Left ventricle myocardium inferior (tissue), 1 donor: Measurements from ENCODE around the gene ACAD9. TPM values are rescaled to one million over a fixed set of nuclear protein-coding genes. Genes with fewer than 3 reads are reported as not detected.
A peak's percentile ranks its signal among the peaks of the same experiment; 100 is the strongest.
"Not testable (repeated sequence)": the region's sequence is repeated elsewhere in the genome, so short reads cannot be mapped to it uniquely, and the experiment has no call there.

Source experiments
- DNase-seq: peaks from one replicate; pipeline ENCODE4 v3.0.0-alpha.2; 2020
- H3K27ac ChIP-seq: fragments of 200-600 bp; replicated peaks from 2 replicates; pipeline ENCODE4 v1.8.0; 2021
- H3K27me3 ChIP-seq: fragments of 200-600 bp; 2 replicates; pipeline ENCODE4 v1.8.0; 2021; ENCODE audit warnings: low read depth
- H3K36me3 ChIP-seq: fragments of 200-600 bp; 2 replicates; pipeline ENCODE4 v1.8.0; 2021
- H3K4me1 ChIP-seq: fragments of 200-600 bp; 2 replicates; pipeline ENCODE4 v1.8.0; 2021
- H3K4me3 ChIP-seq: fragments of 200-600 bp; 2 replicates; pipeline ENCODE4 v1.8.0; 2021; ENCODE audit warnings: mild to moderate bottlenecking, moderate library complexity
- H3K9me3 ChIP-seq: fragments of 200-600 bp; replicated peaks from 2 replicates; pipeline ENCODE4 v1.8.0; 2021
- intact Hi-C: fragments of 100-400 bp; cut with micrococcal nuclease; formaldehyde crosslinking; loops from one replicate; pipeline ENCODE4 v1.11.0; 2022
- total RNA-seq: library from RNA; stranded (reverse); fragmentation: NEBNext Ultra II Directional; extraction: Animal tissue kit (Norgen Biotek cat#: 25700); gene quantifications from one replicate; pipeline ENCODE4 v1.2.1, GENCODE V29; 2021
- TF ChIP-seq, protein P1 (sequence below): fragments of 200-600 bp; IDR thresholded peaks from 2 replicates; pipeline ENCODE4 v1.8.0; 2021; ENCODE audit warnings: antibody characterized with exemption, mild to moderate bottlenecking, borderline replicate concordance
- donor health status: DM: no; HTN: yes; CAD: no; lungs with severe emphysema.

ACAD9 gene
- total RNA-seq, 1 donor from 2014 or later, result 35.9 TPM

DNA sequence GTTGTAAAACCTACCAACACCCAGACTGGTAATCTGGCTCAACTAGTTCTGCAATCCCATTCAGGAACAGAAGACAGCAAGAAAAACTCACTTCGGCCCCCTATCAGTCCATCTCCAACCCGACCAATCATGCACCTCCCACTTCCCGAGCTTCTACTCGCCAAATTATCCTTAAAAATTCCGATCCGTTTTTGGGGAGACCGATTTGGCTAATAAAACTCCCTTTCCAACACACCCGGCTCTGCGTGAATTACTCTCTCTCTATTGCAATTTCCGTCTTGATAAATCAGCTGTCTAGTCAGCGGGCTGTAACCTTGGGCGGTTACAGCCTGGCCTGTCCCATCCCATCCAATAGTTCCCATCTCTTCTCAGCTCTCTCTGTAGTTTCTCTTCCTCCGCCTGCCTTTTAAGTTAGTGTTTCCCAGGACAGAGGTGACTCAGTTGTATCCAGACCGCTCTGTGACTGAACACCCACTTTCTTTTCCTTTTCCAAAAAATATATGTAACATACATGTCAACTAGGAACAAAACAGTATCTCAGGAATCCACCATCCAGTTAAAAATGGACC, 780 bp upstream of the ACAD9 start:
- Histone ChIP-seq H3K4me3 (peak overlapping the region; percentile 88), H3K27me3 (no peaks in the 10 kb centered on the region), H3K27ac (peak overlapping the region; percentile 93), H3K36me3 (peaks cover 5% of the 10 kb centered on the region), H3K4me1 (peaks cover 73% of the 10 kb centered on the region), H3K9me3 (no peaks in the 10 kb centered on the region)
- TF ChIP-seq, protein P1, sequence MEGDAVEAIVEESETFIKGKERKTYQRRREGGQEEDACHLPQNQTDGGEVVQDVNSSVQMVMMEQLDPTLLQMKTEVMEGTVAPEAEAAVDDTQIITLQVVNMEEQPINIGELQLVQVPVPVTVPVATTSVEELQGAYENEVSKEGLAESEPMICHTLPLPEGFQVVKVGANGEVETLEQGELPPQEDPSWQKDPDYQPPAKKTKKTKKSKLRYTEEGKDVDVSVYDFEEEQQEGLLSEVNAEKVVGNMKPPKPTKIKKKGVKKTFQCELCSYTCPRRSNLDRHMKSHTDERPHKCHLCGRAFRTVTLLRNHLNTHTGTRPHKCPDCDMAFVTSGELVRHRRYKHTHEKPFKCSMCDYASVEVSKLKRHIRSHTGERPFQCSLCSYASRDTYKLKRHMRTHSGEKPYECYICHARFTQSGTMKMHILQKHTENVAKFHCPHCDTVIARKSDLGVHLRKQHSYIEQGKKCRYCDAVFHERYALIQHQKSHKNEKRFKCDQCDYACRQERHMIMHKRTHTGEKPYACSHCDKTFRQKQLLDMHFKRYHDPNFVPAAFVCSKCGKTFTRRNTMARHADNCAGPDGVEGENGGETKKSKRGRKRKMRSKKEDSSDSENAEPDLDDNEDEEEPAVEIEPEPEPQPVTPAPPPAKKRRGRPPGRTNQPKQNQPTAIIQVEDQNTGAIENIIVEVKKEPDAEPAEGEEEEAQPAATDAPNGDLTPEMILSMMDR, result no peak
- DNase-seq, result no peak
- intact Hi-C loops, result no loop called here

DNA sequence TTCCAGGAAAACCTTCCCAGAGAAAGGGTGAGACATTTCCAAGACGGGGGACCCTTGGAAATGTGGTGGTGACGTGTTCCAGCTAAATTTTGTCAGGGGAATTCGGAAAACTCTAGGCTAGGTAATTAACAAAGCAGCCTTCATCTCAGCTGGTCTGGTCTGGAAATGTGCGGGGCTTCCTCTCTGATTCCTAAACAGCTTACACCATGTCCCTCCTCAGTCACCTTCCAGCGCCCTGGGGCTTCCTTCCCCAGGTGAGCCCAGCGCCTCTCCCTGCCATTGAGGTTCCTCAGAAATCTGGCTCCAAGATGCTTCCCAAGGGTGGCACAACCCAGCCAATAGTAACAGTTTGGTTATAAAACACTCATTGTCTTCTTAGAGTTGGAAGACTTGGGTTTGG, 571 bp downstream of the ACAD9 start:
- H3K27me3 ChIP-seq, result no peaks in the 10 kb centered on the region
- intact Hi-C loops, result no loop called here
- TF ChIP-seq, protein P1, result no peak
- H3K4me1 ChIP-seq, result peaks cover 75% of the 10 kb centered on the region
- peak overlapping the region; percentile 88 for H3K4me3 ChIP-seq
- no peak for DNase-seq
- H3K9me3 ChIP-seq, result no peaks in the 10 kb centered on the region
- peaks cover 7% of the 10 kb centered on the region for H3K36me3 ChIP-seq
- peak overlapping the region; percentile 93 for H3K27ac ChIP-seq

DNA sequence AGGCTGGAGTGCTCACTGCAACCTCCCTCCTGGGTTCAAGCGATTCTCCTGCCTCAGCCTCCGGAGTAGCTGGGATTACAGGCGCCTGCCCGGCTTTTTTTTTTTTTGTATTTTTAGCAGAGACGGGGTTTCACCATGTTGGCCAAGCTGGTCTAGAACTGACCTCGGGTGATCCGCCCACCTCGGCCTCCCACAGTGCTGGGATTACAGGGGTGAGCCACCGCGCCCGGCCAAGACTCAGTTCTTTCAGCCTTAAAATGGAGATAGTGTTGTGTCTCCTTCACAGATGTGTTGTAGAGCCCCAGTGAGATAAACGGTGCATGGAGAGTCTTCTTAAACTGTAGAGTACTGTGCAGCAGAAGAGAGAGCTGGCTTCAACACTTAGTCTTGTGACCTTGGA, 1.0 kb downstream of the ACAD9 start:
- H3K36me3 ChIP-seq, result peaks cover 11% of the 10 kb centered on the region
- intact Hi-C loops, DNase-seq, H3K27me3 ChIP-seq, H3K9me3 ChIP-seq: not testable (repeated sequence)
- H3K27ac ChIP-seq, result peak overlapping the region; percentile 93
- peak overlapping the region; percentile 88 for H3K4me3 ChIP-seq
- H3K4me1 ChIP-seq, result peaks cover 70% of the 10 kb centered on the region

DNA sequence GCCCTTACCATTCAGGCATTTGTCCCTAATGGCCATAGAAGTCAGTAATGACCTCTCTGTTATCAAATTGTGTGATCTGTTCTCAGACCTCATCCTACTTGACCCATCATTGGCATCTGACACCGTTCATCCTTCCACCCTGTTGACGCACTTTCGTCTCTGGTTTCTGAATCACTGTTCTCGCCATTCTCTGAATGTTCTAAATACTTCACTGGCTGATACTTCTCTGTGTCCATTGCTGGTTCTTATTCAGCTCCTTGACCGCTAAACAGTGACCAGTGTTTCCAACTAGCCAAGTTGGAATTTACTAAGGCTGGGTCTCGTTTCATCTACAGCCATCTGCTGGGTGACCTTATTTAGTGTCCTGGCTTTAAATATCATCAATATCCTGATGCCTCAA, 2.2 kb downstream of the ACAD9 start:
- TF ChIP-seq, protein P1, result no peak
- Histone ChIP-seq H3K36me3 (peaks cover 20% of the 10 kb centered on the region), H3K27me3 (no peaks in the 10 kb centered on the region), H3K4me1 (peaks cover 65% of the 10 kb centered on the region), H3K4me3 (no peak overlapping the region), H3K27ac (no peak overlapping the region), H3K9me3 (no peaks in the 10 kb centered on the region)
- intact Hi-C loops, result no loop called here
- DNase-seq, result no peak

DNA sequence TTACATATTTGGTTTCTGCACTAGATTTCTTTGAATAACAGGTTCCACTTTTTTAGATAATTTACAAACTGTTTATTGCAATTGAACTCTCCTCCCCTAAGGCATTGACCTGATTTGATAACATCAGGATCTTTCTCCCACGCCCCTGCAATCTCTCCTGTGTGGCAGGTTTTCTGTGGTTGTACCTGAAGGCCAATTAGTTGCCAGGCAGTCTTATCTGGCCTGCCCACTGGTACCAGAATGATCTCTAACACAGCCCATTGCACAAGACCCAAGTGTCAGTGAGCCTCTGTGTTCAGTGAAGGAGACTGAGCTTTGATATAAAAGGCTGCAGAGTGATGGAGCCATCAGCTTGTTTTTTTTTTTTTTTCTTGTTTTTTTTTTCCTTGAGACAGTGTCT, 3.3 kb downstream of the ACAD9 start:
- no peak for DNase-seq
- no peaks in the 10 kb centered on the region for H3K9me3 ChIP-seq
- H3K4me1 ChIP-seq, result peaks cover 61% of the 10 kb centered on the region
- no peak overlapping the region for H3K27ac ChIP-seq
- H3K27me3 ChIP-seq, result no peaks in the 10 kb centered on the region
- TF ChIP-seq, protein P1, result no peak
- peaks cover 31% of the 10 kb centered on the region for H3K36me3 ChIP-seq
- H3K4me3 ChIP-seq, result no peak overlapping the region
- intact Hi-C loops, result no loop called here

DNA sequence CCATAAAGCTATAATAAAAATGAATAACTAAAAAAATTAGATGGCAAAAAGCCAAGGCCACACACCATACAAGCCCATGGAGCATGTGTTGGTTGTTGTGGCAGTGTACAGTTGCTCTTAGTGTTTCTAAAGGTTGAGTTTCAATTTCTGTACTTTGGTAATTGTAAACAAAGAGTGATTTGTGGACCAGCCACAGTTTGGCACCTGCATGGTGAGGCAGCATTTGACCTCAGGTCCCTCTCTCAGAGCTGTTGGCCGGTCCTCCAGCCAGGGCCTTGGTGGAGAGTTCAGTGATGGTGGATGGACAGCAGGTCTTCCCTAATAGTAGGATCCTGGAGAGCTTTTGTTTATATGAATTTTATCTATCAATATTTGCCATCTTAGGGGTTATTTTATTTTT, 5.6 kb downstream of the ACAD9 start:
- H3K4me3 ChIP-seq, result no peak overlapping the region
- H3K9me3 ChIP-seq, result no peaks in the 10 kb centered on the region
- peaks cover 52% of the 10 kb centered on the region for H3K36me3 ChIP-seq
- no peak overlapping the region for H3K27ac ChIP-seq
- peaks cover 44% of the 10 kb centered on the region for H3K4me1 ChIP-seq
- H3K27me3 ChIP-seq, result no peaks in the 10 kb centered on the region
- intact Hi-C loops, result no loop called here
- DNase-seq, result no peak
- TF ChIP-seq, protein P1, result no peak
